Activated CD4-positive, alpha-beta T cell treated with anti-CD3 and anti-CD28 coated beads for 36 hours (primary cell): Measurements from ENCODE around the gene UBL3. TPM values are rescaled to one million over a fixed set of nuclear protein-coding genes. Genes with fewer than 3 reads are reported as not detected.
A peak's percentile ranks its signal among the peaks of the same experiment; 100 is the strongest.

Experiments
- ATAC-seq: fragments of 200-7000 bp; cut with Tn5 transposase; one replicate; pipeline ENCODE4 v1.10.0; 2021; ENCODE audit warnings: mild to moderate bottlenecking, moderate library complexity
- CTCF ChIA-PET: fragments of 350-600 bp; sonication (Branson Sonifier 250); formaldehyde crosslinking; loops from one replicate; lab custom pipeline; 2021; ENCODE audit warnings: antibody characterized with exemption; lab: Charles Lee
- POLR2A ChIA-PET: fragments of 350-600 bp; sonication (Branson Sonifier 250); formaldehyde crosslinking; loops from one replicate; lab custom pipeline; 2021; ENCODE audit warnings: antibody characterized with exemption, inconsistent platforms; lab: Charles Lee
- DNase-seq: peaks from one replicate; pipeline ENCODE4 v3.0.0-alpha.2; 2020
- H3K27ac Mint-ChIP-seq: one replicate; pipeline ENCODE4 v1.8.0; 2021; ENCODE audit warnings: mixed read lengths
- H3K27me3 Mint-ChIP-seq: one replicate; pipeline ENCODE4 v1.8.0; 2021; ENCODE audit warnings: mixed read lengths
- H3K36me3 Mint-ChIP-seq: one replicate; pipeline ENCODE4 v1.8.0; 2021; ENCODE audit warnings: low read depth, mixed read lengths
- H3K4me1 Mint-ChIP-seq: one replicate; pipeline ENCODE4 v1.8.0; 2021; ENCODE audit warnings: mixed read lengths
- H3K4me3 Mint-ChIP-seq: one replicate; pipeline ENCODE4 v1.8.0; 2021; ENCODE audit warnings: mild to moderate bottlenecking, moderate library complexity, mixed read lengths
- H3K9me3 Mint-ChIP-seq: one replicate; pipeline ENCODE4 v1.8.0; 2021; ENCODE audit warnings: low read depth, mixed read lengths
- intact Hi-C, 2 experiments: fragments of 100-400 bp; cut with DNase I in 1 of 2; cut with micrococcal nuclease in 1 of 2; formaldehyde crosslinking; loops; one replicate each; pipeline versions ENCODE4 v1.14.2 to v1.15.1; 2022 to 2024; cut with DNase I, micrococcal nuclease
- total RNA-seq, 2 experiments: library from RNA; stranded (reverse); gene quantifications; one replicate each; pipeline ENCODE4 v1.2.3, GENCODE V29; 2021

Gene UBL3
- total RNA-seq, 2 experiments from 2014 or later = 9.1 to 10.7 TPM

- no peak for ATAC-seq
- CTCF ChIA-PET = interaction anchor here (0.6 to 2.5 kb wide), 5 partner anchors 8 to 297 kb away, joined by 3 to 8 read pairs (median 5); no protein-coding TSS in a partner anchor
- DNase-seq = no peak
- Mint-ChIP-seq H3K27me3 (no peaks in the 10 kb centered on the region), H3K4me1 (peaks cover 55% of the 10 kb centered on the region), H3K4me3 (no peak overlapping the region), H3K36me3 (no peaks in the 10 kb centered on the region), H3K27ac (peak overlapping the region; percentile 21), H3K9me3 (no peaks in the 10 kb centered on the region)
- intact Hi-C loops = loop anchor here in 1 of 2 experiments (5.0 kb wide), 1 partner anchor 33 kb away; no protein-coding TSS in a partner anchor
- POLR2A ChIA-PET = no interaction called here
Measured at GRCh38 chr13:29815336-29815735, 35.1 kb downstream of the UBL3 start.

GRCh38 chr13:29810898-29811297, 39.5 kb downstream of the UBL3 start:
- Mint-ChIP-seq H3K9me3 (no peaks in the 10 kb centered on the region), H3K36me3 (no peaks in the 10 kb centered on the region), H3K4me1 (peaks cover 55% of the 10 kb centered on the region), H3K27ac (no peak overlapping the region), H3K27me3 (no peaks in the 10 kb centered on the region), H3K4me3 (no peak overlapping the region)
- CTCF ChIA-PET = interaction anchor here (0.7 to 1.4 kb wide), 3 partner anchors 41 to 113 kb away, joined by 3 read pairs; no protein-coding TSS in a partner anchor
- no peak for ATAC-seq
- POLR2A ChIA-PET = no interaction called here
- DNase-seq = no peak
- intact Hi-C loops = no loop called here

GRCh38 chr13:29810145-29810742, 40.2 kb downstream of the UBL3 start:
- Mint-ChIP-seq H3K4me1 (peaks cover 51% of the 10 kb centered on the region), H3K27me3 (no peaks in the 10 kb centered on the region), H3K36me3 (no peaks in the 10 kb centered on the region), H3K27ac (no peak overlapping the region), H3K9me3 (no peaks in the 10 kb centered on the region), H3K4me3 (no peak overlapping the region)
- ChIA-PET CTCF (interaction anchor here (1.4 kb wide), 1 partner anchor 40 kb away, joined by 3 read pairs; no protein-coding TSS in a partner anchor), POLR2A (no interaction called here)
- DNase-seq = no peak
- intact Hi-C loops = no loop called here
- ATAC-seq = no peak

DNA sequence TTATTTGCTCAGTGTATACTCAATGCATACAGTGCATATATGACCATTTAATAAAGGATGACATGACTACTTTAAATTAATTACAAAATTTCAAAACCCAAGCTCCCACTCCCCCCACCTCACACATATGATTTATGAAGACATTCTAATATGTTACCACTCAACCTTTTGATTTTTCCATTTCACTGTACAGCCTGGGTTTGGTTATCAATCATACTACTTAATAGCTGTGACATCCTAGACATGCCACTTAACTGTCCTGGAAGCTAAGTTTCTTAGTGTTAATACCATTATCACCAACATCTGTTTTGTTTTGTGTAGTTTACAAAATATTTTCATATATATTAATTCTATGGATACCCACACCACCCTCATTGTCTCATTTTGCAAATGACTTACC, 42.2 kb downstream of the UBL3 start:
- intact Hi-C loops = no loop called here
- no peak for DNase-seq
- ChIA-PET POLR2A (no interaction called here), CTCF (interaction anchor here (0.9 to 1.9 kb wide), 4 partner anchors 9 to 306 kb away, joined by 3 to 10 read pairs (median 4); no protein-coding TSS in a partner anchor)
- Mint-ChIP-seq H3K4me3 (no peak overlapping the region), H3K27me3 (no peaks in the 10 kb centered on the region), H3K4me1 (peaks cover 44% of the 10 kb centered on the region), H3K9me3 (no peaks in the 10 kb centered on the region), H3K27ac (no peak overlapping the region), H3K36me3 (no peaks in the 10 kb centered on the region)
- no peak for ATAC-seq

- no peak overlapping the region for H3K27ac Mint-ChIP-seq
- ATAC-seq (peak; percentile 90), DNase-seq (peak; percentile 61)
- H3K4me1 Mint-ChIP-seq = peaks cover 37% of the 10 kb centered on the region
- H3K9me3 Mint-ChIP-seq = no peaks in the 10 kb centered on the region
- POLR2A ChIA-PET = interaction anchor here (0.7 to 1.2 kb wide), 2 partner anchors 35 to 42 kb away, joined by 4 read pairs; no protein-coding TSS in a partner anchor
- intact Hi-C loops = loop anchor here in 1 of 2 experiments (1.0 to 2.0 kb wide), 2 partner anchors 23 to 129 kb away; no protein-coding TSS in a partner anchor
- H3K4me3 Mint-ChIP-seq = no peak overlapping the region
- H3K36me3 Mint-ChIP-seq = no peaks in the 10 kb centered on the region
- CTCF ChIA-PET = interaction anchor here (0.9 to 2.3 kb wide), 6 partner anchors 10 to 306 kb away, joined by 3 to 5 read pairs (median 4); no protein-coding TSS in a partner anchor
- no peaks in the 10 kb centered on the region for H3K27me3 Mint-ChIP-seq
Measured at GRCh38 chr13:29805994-29806979, 44.1 kb downstream of the UBL3 start.

DNA sequence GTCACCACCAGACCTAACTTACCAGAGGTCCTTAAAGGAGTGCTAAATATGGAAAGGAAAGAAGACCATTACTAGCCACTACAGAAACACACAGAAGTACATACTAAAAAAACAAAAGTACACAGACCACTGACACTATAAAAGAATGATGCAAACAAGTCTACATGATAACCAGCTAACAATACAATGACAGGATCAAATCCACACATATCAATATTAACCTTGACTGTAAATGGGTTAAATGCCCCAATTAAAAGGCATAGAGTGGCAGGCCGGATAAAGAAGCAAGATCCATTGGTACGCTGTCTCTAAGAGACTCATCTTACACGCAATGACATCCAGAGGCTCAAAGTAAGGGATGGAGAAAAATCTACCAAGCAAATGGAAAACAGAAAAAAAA, 47.2 kb downstream of the UBL3 start:
- intact Hi-C loops = no loop called here
- Mint-ChIP-seq H3K4me1 (peaks cover 31% of the 10 kb centered on the region), H3K36me3 (no peaks in the 10 kb centered on the region), H3K4me3 (no peak overlapping the region), H3K27me3 (no peaks in the 10 kb centered on the region), H3K9me3 (no peaks in the 10 kb centered on the region), H3K27ac (no peak overlapping the region)
- ATAC-seq = no peak
- POLR2A ChIA-PET = no interaction called here
- CTCF ChIA-PET = interaction anchor here (1.4 kb wide), 1 partner anchor 310 kb away, joined by 3 read pairs; no protein-coding TSS in a partner anchor
- DNase-seq = no peak

- peaks cover 33% of the 10 kb centered on the region for H3K4me1 Mint-ChIP-seq
- no peaks in the 10 kb centered on the region for H3K27me3 Mint-ChIP-seq
- intact Hi-C loops = no loop called here
- H3K36me3 Mint-ChIP-seq = no peaks in the 10 kb centered on the region
- H3K27ac Mint-ChIP-seq = no peak overlapping the region
- ATAC-seq (no peak), DNase-seq (no peak)
- no peaks in the 10 kb centered on the region for H3K9me3 Mint-ChIP-seq
- ChIA-PET POLR2A (no interaction called here), CTCF (interaction anchor here (1.4 kb wide), 2 partner anchors 31 to 311 kb away, joined by 3 to 5 read pairs; no protein-coding TSS in a partner anchor)
- no peak overlapping the region for H3K4me3 Mint-ChIP-seq
Measured at GRCh38 chr13:29802621-29803020, 47.8 kb downstream of the UBL3 start.

GRCh38 chr13:29801737-29802305, 48.6 kb downstream of the UBL3 start:
- no peak overlapping the region for H3K4me3 Mint-ChIP-seq
- ChIA-PET POLR2A (no interaction called here), CTCF (interaction anchor here (0.8 to 1.4 kb wide), 3 partner anchors 31 to 311 kb away, joined by 3 to 5 read pairs (median 3); no protein-coding TSS in a partner anchor)
- no peak overlapping the region for H3K27ac Mint-ChIP-seq
- no peaks in the 10 kb centered on the region for H3K36me3 Mint-ChIP-seq
- no peaks in the 10 kb centered on the region for H3K27me3 Mint-ChIP-seq
- intact Hi-C loops = no loop called here
- ATAC-seq (no peak), DNase-seq (no peak)
- peaks cover 33% of the 10 kb centered on the region for H3K4me1 Mint-ChIP-seq
- no peaks in the 10 kb centered on the region for H3K9me3 Mint-ChIP-seq

- ATAC-seq = no peak
- no peak for DNase-seq
- Mint-ChIP-seq H3K27ac (no peak overlapping the region), H3K4me1 (peaks cover 30% of the 10 kb centered on the region), H3K4me3 (no peak overlapping the region), H3K36me3 (no peaks in the 10 kb centered on the region), H3K9me3 (no peaks in the 10 kb centered on the region), H3K27me3 (no peaks in the 10 kb centered on the region)
- POLR2A ChIA-PET = no interaction called here
- CTCF ChIA-PET = interaction anchor here (0.8 to 1.4 kb wide), 2 partner anchors 30 to 44 kb away, joined by 3 to 5 read pairs; no protein-coding TSS in a partner anchor
- intact Hi-C loops = no loop called here
Measured at GRCh38 chr13:29801102-29801501, 49.3 kb downstream of the UBL3 start.

- no peaks in the 10 kb centered on the region for H3K9me3 Mint-ChIP-seq
- no peak for DNase-seq
- ATAC-seq = no peak
- ChIA-PET CTCF (interaction anchor here (0.8 kb wide), 1 partner anchor 44 kb away, joined by 3 read pairs; no protein-coding TSS in a partner anchor), POLR2A (no interaction called here)
- no peak overlapping the region for H3K27ac Mint-ChIP-seq
- H3K36me3 Mint-ChIP-seq = no peaks in the 10 kb centered on the region
- no peaks in the 10 kb centered on the region for H3K27me3 Mint-ChIP-seq
- intact Hi-C loops = no loop called here
- H3K4me3 Mint-ChIP-seq = no peak overlapping the region
- peaks cover 27% of the 10 kb centered on the region for H3K4me1 Mint-ChIP-seq
Measured at GRCh38 chr13:29800687-29801086, 49.7 kb downstream of the UBL3 start.

- no peak overlapping the region for H3K4me3 Mint-ChIP-seq
- CTCF ChIA-PET = no interaction called here
- H3K27ac Mint-ChIP-seq = no peak overlapping the region
- POLR2A ChIA-PET = no interaction called here
- no peaks in the 10 kb centered on the region for H3K27me3 Mint-ChIP-seq
- intact Hi-C loops = no loop called here
- ATAC-seq (no peak), DNase-seq (no peak)
- H3K4me1 Mint-ChIP-seq = peaks cover 33% of the 10 kb centered on the region
- no peaks in the 10 kb centered on the region for H3K9me3 Mint-ChIP-seq
- no peaks in the 10 kb centered on the region for H3K36me3 Mint-ChIP-seq
Measured at GRCh38 chr13:29799041-29799440, 51.4 kb downstream of the UBL3 start.
